ENCODE measurements around the gene PREB.
"Not testable (repeated sequence)": the region's sequence is repeated elsewhere in the genome, so short reads cannot be mapped to it uniquely, and the experiment has no call there.

Gene PREB

GRCh38 chr2:27133905-27134780, at the start of gene PREB:
PREB (minus strand) TSS chr2:27134636; CDS start chr2:27134421, 215 bp downstream.
- peak; percentile 95 for DNase-seq

- peak; percentile 64 for DNase-seq
Measured at GRCh38 chr2:27184115-27184514, 49.7 kb upstream of the PREB start.

- no peak for DNase-seq
Measured at GRCh38 chr2:27182346-27182745, 47.9 kb upstream of the PREB start.

- DNase-seq = no peak
Measured at GRCh38 chr2:27179344-27180000, 45.0 kb upstream of the PREB start.

GRCh38 chr2:27178469-27178868, 44.0 kb upstream of the PREB start:
- DNase-seq = no peak

GRCh38 chr2:27177441-27178351, 43.3 kb upstream of the PREB start:
- no peak for DNase-seq

- not testable (repeated sequence) for DNase-seq
Measured at GRCh38 chr2:27175781-27176180, 41.3 kb upstream of the PREB start.

- no peak for DNase-seq
Measured at GRCh38 chr2:27175330-27175729, 40.9 kb upstream of the PREB start.

GRCh38 chr2:27174638-27175037, 40.2 kb upstream of the PREB start:
- DNase-seq = peak; percentile 51

- peak; percentile 18 for DNase-seq
Measured at GRCh38 chr2:27171351-27171848, 37.0 kb upstream of the PREB start.

- DNase-seq = peak; percentile 70
Measured at GRCh38 chr2:27170581-27171337, 36.3 kb upstream of the PREB start.

- peak; percentile 73 for DNase-seq
Measured at GRCh38 chr2:27164960-27165763, 30.7 kb upstream of the PREB start.

GRCh38 chr2:27162151-27163121, 28.0 kb upstream of the PREB start:
- peak; percentile 15 for DNase-seq

- no peak for DNase-seq
Measured at GRCh38 chr2:27160191-27160590, 25.8 kb upstream of the PREB start.

- DNase-seq = no peak
Measured at GRCh38 chr2:27159271-27159670, 24.8 kb upstream of the PREB start.

GRCh38 chr2:27158468-27158867, 24.0 kb upstream of the PREB start:
- DNase-seq = no peak

- peak; percentile 18 for DNase-seq
Measured at GRCh38 chr2:27155069-27155520, 20.7 kb upstream of the PREB start.

- no peak for DNase-seq
Measured at GRCh38 chr2:27154488-27154887, 20.1 kb upstream of the PREB start.

- DNase-seq = peak; percentile 48
Measured at GRCh38 chr2:27152796-27153464, 18.5 kb upstream of the PREB start.
